GM12873 (cell line): ENCODE measurements around the gene KLRC2.

Experiments used
- TF ChIP-seq, protein P1 (sequence below): IDR thresholded peaks from 2 replicates; pipeline ENCODE4 v1.5.1; 2012; ENCODE audit warnings: low read depth, mild to moderate bottlenecking, moderate library complexity, low read length, control low read depth; ENCODE audit not compliant: insufficient read depth; ENCODE audit errors: missing control alignments

Gene KLRC2

DNA sequence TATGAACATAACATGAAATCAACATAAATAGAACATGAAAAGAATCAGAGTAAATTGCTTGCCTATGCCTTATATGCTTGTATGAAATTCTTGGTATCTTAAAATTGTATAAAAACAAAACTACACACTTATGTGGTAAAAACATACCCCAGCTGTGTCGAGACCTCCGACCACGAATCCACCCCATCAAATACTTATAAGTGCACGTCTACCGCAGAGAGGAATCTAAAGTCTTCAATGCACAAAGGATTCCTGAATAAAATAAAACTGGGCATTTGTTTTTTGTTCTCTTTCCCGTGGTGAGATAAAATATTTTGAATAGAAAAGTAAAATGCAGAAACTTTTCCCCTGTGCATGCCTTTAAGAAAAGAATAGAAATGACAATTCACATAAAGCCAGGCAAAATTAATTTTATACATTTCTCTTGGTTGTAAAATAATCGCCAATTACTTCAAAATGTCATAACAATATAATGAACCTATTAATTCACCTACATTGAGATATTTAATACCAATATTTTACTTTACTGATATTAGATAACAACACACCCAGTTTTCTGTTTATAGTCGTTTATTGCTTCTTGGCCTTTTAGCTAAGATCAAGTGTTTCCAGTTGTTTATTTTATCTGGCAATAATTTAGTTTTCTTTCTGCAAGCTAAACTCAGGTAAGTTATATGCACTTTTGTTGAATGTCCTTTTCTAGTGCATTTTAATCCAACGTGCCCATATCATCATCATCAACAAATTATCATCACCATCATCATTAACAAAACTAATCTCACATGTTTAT lies 47.0 kb downstream of the KLRC2 start:
- TF ChIP-seq, protein P1, sequence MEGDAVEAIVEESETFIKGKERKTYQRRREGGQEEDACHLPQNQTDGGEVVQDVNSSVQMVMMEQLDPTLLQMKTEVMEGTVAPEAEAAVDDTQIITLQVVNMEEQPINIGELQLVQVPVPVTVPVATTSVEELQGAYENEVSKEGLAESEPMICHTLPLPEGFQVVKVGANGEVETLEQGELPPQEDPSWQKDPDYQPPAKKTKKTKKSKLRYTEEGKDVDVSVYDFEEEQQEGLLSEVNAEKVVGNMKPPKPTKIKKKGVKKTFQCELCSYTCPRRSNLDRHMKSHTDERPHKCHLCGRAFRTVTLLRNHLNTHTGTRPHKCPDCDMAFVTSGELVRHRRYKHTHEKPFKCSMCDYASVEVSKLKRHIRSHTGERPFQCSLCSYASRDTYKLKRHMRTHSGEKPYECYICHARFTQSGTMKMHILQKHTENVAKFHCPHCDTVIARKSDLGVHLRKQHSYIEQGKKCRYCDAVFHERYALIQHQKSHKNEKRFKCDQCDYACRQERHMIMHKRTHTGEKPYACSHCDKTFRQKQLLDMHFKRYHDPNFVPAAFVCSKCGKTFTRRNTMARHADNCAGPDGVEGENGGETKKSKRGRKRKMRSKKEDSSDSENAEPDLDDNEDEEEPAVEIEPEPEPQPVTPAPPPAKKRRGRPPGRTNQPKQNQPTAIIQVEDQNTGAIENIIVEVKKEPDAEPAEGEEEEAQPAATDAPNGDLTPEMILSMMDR: no peak

DNA sequence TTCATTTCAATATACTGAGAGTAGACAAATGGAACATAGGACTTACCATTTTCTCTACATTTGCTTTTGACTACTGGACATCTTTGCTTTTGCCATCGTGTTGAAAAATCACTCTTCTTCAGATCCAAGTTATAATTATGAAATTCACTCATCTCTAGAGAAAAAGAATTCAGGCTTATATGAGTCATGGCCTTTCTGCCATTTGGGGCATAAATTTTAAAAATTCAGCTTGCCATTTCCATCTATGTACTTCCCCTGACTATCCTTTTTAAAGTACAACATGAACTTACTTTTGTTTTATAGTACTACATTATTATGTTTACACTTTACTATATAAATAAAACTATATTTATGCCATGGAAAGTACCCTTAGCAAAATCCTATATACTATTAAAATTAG lies 49.0 kb downstream of the KLRC2 start:
- TF ChIP-seq, protein P1: no peak

DNA sequence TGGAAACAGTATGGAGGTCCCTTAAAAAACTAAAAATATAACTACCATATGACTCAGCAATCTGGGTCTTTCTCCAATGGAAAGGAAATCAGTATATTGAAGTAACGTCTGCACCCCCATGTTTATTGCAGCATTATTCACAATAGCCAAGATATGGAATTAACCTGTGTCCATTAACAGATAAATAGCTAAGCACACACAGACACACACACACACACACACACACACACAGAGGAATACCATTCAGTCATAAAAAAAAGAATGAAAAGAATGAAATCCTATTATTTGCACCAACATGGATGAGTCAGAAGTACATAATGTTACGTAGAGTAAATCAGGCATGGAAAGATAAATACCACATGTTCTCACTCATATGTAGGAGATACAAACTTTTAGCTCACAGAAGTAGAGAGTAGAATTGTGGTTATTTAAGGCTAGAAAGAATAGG lies 50.6 kb downstream of the KLRC2 start:
- TF ChIP-seq, protein P1: no peak

DNA sequence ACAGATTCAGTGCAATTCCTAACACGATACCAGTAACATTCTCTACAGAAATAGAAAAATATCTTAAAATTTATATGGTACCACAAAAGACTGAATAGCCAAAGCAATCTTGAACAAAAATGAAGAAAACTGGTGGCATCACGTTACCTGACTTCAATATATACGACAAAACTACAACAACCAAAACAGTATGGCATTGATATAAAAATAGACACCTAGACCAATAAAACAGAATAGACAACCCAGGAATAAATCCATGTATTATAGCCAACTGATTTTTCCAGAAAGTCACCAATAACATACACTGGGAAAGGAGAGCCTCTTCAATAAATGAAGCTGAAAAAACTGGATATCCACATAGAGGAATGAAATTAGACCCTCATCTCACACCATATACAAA lies 51.6 kb downstream of the KLRC2 start:
- TF ChIP-seq, protein P1: no peak

DNA sequence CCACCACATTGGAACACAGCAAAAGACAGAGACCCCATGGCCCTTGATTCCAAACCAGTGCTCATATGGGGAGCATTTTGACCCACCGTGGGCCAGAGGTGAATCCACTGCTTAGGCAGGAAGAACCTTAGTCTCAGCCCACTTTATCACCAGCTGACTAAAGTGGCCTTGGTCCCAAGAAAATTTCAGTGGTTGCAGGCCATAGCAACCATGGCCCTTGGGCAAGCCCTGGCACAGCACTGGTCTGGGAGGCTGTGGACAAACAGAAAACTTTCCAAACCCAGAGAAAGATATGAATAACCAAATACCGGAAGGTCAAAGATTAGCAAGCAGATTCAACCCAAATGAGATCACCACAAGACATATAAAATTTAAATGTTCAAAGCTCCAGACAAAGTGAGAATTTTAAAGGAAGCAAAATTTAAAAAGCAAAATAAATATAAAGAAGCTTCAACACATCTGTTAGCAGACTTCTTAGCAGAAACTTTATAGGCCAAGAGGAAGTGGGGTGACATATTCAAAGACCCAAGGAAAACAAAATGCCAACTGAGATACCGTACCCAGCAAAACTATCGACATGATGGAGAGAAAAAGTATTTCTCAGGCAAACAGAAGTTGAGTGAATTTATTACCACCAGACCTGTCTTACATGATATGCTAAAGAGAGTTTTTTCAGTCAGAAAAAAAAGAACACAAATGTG lies 53.7 kb downstream of the KLRC2 start:
- TF ChIP-seq, protein P1: no peak
